Activated CD8-positive, alpha-beta memory T cell treated with anti-CD3 and anti-CD28 coated beads, Interleukin-2, amount 50 U/mL, for 4 hours (primary cell): ENCODE data around the gene EIPR1.
"Not testable (repeated sequence)": the region's sequence is repeated elsewhere in the genome, so short reads cannot be mapped to it uniquely, and the experiment has no call there.

Experiments
- DNase-seq: peaks from one replicate; pipeline ENCODE4 v3.0.0-alpha.2; 2020

The EIPR1 gene

GRCh38 chr2:3204031-3204821 lies 173.4 kb downstream of the EIPR1 start:
- DNase-seq, result no peak

GRCh38 chr2:3203497-3204019 lies 174.1 kb downstream of the EIPR1 start:
- no peak for DNase-seq

- DNase-seq, result no peak
These were observed 174.7 kb downstream of the EIPR1 start for GRCh38 chr2:3202926-3203325.

GRCh38 chr2:3201281-3201680 lies 176.3 kb downstream of the EIPR1 start:
- DNase-seq, result no peak

- DNase-seq, result no peak
These were observed 177.1 kb downstream of the EIPR1 start for GRCh38 chr2:3200420-3200939.

GRCh38 chr2:3199627-3200345 lies 177.8 kb downstream of the EIPR1 start:
- no peak for DNase-seq

- DNase-seq, result not testable (repeated sequence)
These were observed 178.9 kb downstream of the EIPR1 start for GRCh38 chr2:3198671-3199192.

- DNase-seq, result no peak
These were observed 179.5 kb downstream of the EIPR1 start for GRCh38 chr2:3198119-3198518.

- DNase-seq, result no peak
These were observed 180.3 kb downstream of the EIPR1 start for GRCh38 chr2:3197308-3197707.

GRCh38 chr2:3196716-3197115 lies 180.9 kb downstream of the EIPR1 start:
- DNase-seq, result no peak

GRCh38 chr2:3195641-3196476 lies 181.8 kb downstream of the EIPR1 start:
- DNase-seq, result no peak

- no peak for DNase-seq
These were observed 182.8 kb downstream of the EIPR1 start for GRCh38 chr2:3194828-3195227.

GRCh38 chr2:3193443-3194330 lies 183.9 kb downstream of the EIPR1 start:
- DNase-seq, result no peak

GRCh38 chr2:3192920-3193319 lies 184.7 kb downstream of the EIPR1 start:
- DNase-seq, result no peak

- DNase-seq, result no peak
These were observed 185.3 kb downstream of the EIPR1 start for GRCh38 chr2:3192281-3192818.

- DNase-seq, result no peak
These were observed 187.7 kb downstream of the EIPR1 start for GRCh38 chr2:3189961-3190360.

GRCh38 chr2:3189076-3189591 lies 188.5 kb downstream of the EIPR1 start:
- no peak for DNase-seq

GRCh38 chr2:3188405-3188946 lies 189.1 kb downstream of the EIPR1 start:
- no peak for DNase-seq

- no peak for DNase-seq
These were observed 190.2 kb downstream of the EIPR1 start for GRCh38 chr2:3187467-3187866.

GRCh38 chr2:3186766-3187165 lies 190.9 kb downstream of the EIPR1 start:
- DNase-seq, result no peak

GRCh38 chr2:3185910-3186309 lies 191.7 kb downstream of the EIPR1 start:
- DNase-seq, result no peak
